Measurements from ENCODE around the gene TYROBP.

Gene TYROBP

GRCh38 chr19:35940078-35940775 lies 32.1 kb upstream of the TYROBP start:
- H3K4me3 ChIP-seq (ENCODE audit: low read length) = no peak overlapping the region
- no peaks in the 10 kb centered on the region for H3K9me3 ChIP-seq (ENCODE audit: control insufficient read depth, low read length)
- H3K9ac ChIP-seq (ENCODE audit: low read length) = no peak overlapping the region
- no peaks in the 10 kb centered on the region for H3K27me3 ChIP-seq (replicated peaks; ENCODE audit: control insufficient read depth, insufficient read depth, low read length)
- peaks cover 25% of the 10 kb centered on the region for H3K4me1 ChIP-seq (ENCODE audit: control insufficient read depth, insufficient read depth, low read length)
- H3K36me3 ChIP-seq (ENCODE audit: control insufficient read depth, insufficient read depth, low read length, severe bottlenecking) = no peaks in the 10 kb centered on the region
- no peak for DNase-seq (ENCODE audit: low read depth)

- no peaks in the 10 kb centered on the region for H3K9me3 ChIP-seq (ENCODE audit: control insufficient read depth, low read length)
- H3K36me3 ChIP-seq (ENCODE audit: control insufficient read depth, insufficient read depth, low read length, severe bottlenecking) = no peaks in the 10 kb centered on the region
- no peak overlapping the region for H3K9ac ChIP-seq (ENCODE audit: low read length)
These were observed 31.4 kb upstream of the TYROBP start for GRCh38 chr19:35939307-35940077.

GRCh38 chr19:35938282-35939224 lies 30.5 kb upstream of the TYROBP start:
- Histone ChIP-seq H3K4me3 (ENCODE audit: low read length) (peak overlapping the region; percentile 89), H3K27me3 (replicated peaks; ENCODE audit: control insufficient read depth, insufficient read depth, low read length) (no peaks in the 10 kb centered on the region), H3K36me3 (ENCODE audit: control insufficient read depth, insufficient read depth, low read length, severe bottlenecking) (no peaks in the 10 kb centered on the region), H3K9me3 (ENCODE audit: control insufficient read depth, low read length) (no peaks in the 10 kb centered on the region), H3K9ac (ENCODE audit: low read length) (no peak overlapping the region), H3K4me1 (ENCODE audit: control insufficient read depth, insufficient read depth, low read length) (peaks cover 25% of the 10 kb centered on the region)
- no peak for DNase-seq (ENCODE audit: low read depth)

More at GRCh38 chr19:35939307-35940077, 31.4 kb upstream of the TYROBP start:
- Histone ChIP-seq H3K4me1 (ENCODE audit: control insufficient read depth, insufficient read depth, low read length) (peaks cover 25% of the 10 kb centered on the region), H3K4me3 (ENCODE audit: low read length) (no peak overlapping the region), H3K27me3 (replicated peaks; ENCODE audit: control insufficient read depth, insufficient read depth, low read length) (no peaks in the 10 kb centered on the region)
- no peak for DNase-seq (ENCODE audit: low read depth)

GRCh38 chr19:35937345-35938281 lies 29.5 kb upstream of the TYROBP start:
- Histone ChIP-seq H3K9me3 (ENCODE audit: control insufficient read depth, low read length) (no peaks in the 10 kb centered on the region), H3K4me1 (ENCODE audit: control insufficient read depth, insufficient read depth, low read length) (peaks cover 25% of the 10 kb centered on the region), H3K9ac (ENCODE audit: low read length) (peak overlapping the region; percentile 83), H3K4me3 (ENCODE audit: low read length) (peak overlapping the region; percentile 89), H3K27me3 (replicated peaks; ENCODE audit: control insufficient read depth, insufficient read depth, low read length) (no peaks in the 10 kb centered on the region), H3K36me3 (ENCODE audit: control insufficient read depth, insufficient read depth, low read length, severe bottlenecking) (no peaks in the 10 kb centered on the region)
- DNase-seq (ENCODE audit: low read depth) = peak; percentile 21

GRCh38 chr19:35936738-35937268 lies 28.7 kb upstream of the TYROBP start:
- Histone ChIP-seq H3K27me3 (replicated peaks; ENCODE audit: control insufficient read depth, insufficient read depth, low read length) (no peaks in the 10 kb centered on the region), H3K4me3 (ENCODE audit: low read length) (peak overlapping the region; percentile 89), H3K36me3 (ENCODE audit: control insufficient read depth, insufficient read depth, low read length, severe bottlenecking) (no peaks in the 10 kb centered on the region), H3K9me3 (ENCODE audit: control insufficient read depth, low read length) (no peaks in the 10 kb centered on the region), H3K4me1 (ENCODE audit: control insufficient read depth, insufficient read depth, low read length) (peaks cover 25% of the 10 kb centered on the region), H3K9ac (ENCODE audit: low read length) (peak overlapping the region; percentile 83)
- no peak for DNase-seq (ENCODE audit: low read depth)

- Histone ChIP-seq H3K27me3 (replicated peaks; ENCODE audit: control insufficient read depth, insufficient read depth, low read length) (no peaks in the 10 kb centered on the region), H3K36me3 (ENCODE audit: control insufficient read depth, insufficient read depth, low read length, severe bottlenecking) (no peaks in the 10 kb centered on the region), H3K9ac (ENCODE audit: low read length) (peak within 1 kb of the TSS; percentile 83), H3K9me3 (ENCODE audit: control insufficient read depth, low read length) (no peaks in the 10 kb centered on the region), H3K4me3 (ENCODE audit: low read length) (peak within 1 kb of the TSS; percentile 89), H3K4me1 (ENCODE audit: control insufficient read depth, insufficient read depth, low read length) (peaks cover 26% of the 10 kb centered on the region)
- DNase-seq (ENCODE audit: low read depth) = peak; percentile 92
These were observed 28.0 kb upstream of the TYROBP start, which contains the start of gene LRFN3 for GRCh38 chr19:35935911-35936737. LRFN3 (plus strand) TSS chr19:35936374; CDS start chr19:35939426, 3,052 bp downstream.

GRCh38 chr19:35932291-35932936 lies 24.3 kb upstream of the TYROBP start:
- Histone ChIP-seq H3K4me1 (ENCODE audit: control insufficient read depth, insufficient read depth, low read length) (peaks cover 19% of the 10 kb centered on the region), H3K27me3 (replicated peaks; ENCODE audit: control insufficient read depth, insufficient read depth, low read length) (no peaks in the 10 kb centered on the region)
- no peak for DNase-seq (ENCODE audit: low read depth)

GRCh38 chr19:35931874-35932202 lies 23.7 kb upstream of the TYROBP start:
- H3K27me3 ChIP-seq (replicated peaks; ENCODE audit: control insufficient read depth, insufficient read depth, low read length) = peaks cover 2% of the 10 kb centered on the region
- no peak overlapping the region for H3K9ac ChIP-seq (ENCODE audit: low read length)
- no peak for DNase-seq (ENCODE audit: low read depth)
- no peaks in the 10 kb centered on the region for H3K36me3 ChIP-seq (ENCODE audit: control insufficient read depth, insufficient read depth, low read length, severe bottlenecking)
- H3K4me1 ChIP-seq (ENCODE audit: control insufficient read depth, insufficient read depth, low read length) = peaks cover 13% of the 10 kb centered on the region
- H3K9me3 ChIP-seq (ENCODE audit: control insufficient read depth, low read length) = no peaks in the 10 kb centered on the region
- H3K4me3 ChIP-seq (ENCODE audit: low read length) = no peak overlapping the region

More at GRCh38 chr19:35932291-35932936, 24.3 kb upstream of the TYROBP start:
- no peaks in the 10 kb centered on the region for H3K36me3 ChIP-seq (ENCODE audit: control insufficient read depth, insufficient read depth, low read length, severe bottlenecking)
- no peak overlapping the region for H3K9ac ChIP-seq (ENCODE audit: low read length)
- H3K4me3 ChIP-seq (ENCODE audit: low read length) = no peak overlapping the region
- H3K9me3 ChIP-seq (ENCODE audit: control insufficient read depth, low read length) = no peaks in the 10 kb centered on the region

- DNase-seq (ENCODE audit: low read depth) = peak; percentile 99
- Histone ChIP-seq H3K4me3 (ENCODE audit: low read length) (peak overlapping the region; percentile 63), H3K9ac (ENCODE audit: low read length) (peak overlapping the region; percentile 81), H3K4me1 (ENCODE audit: control insufficient read depth, insufficient read depth, low read length) (peaks cover 11% of the 10 kb centered on the region), H3K27me3 (replicated peaks; ENCODE audit: control insufficient read depth, insufficient read depth, low read length) (peaks cover 6% of the 10 kb centered on the region), H3K9me3 (ENCODE audit: control insufficient read depth, low read length) (no peaks in the 10 kb centered on the region), H3K36me3 (ENCODE audit: control insufficient read depth, insufficient read depth, low read length, severe bottlenecking) (no peaks in the 10 kb centered on the region)
These were observed 23.2 kb upstream of the TYROBP start for GRCh38 chr19:35931161-35931873.
